Esophagus squamous epithelium (tissue), 4 donors: Measurements from ENCODE around the gene CACNA1H.

Source experiments
- CTCF ChIP-seq, 6 experiments: fragments of 450-650 bp in 4 of 6; fragments of 200-600 bp in 2 of 6; sonication (generic) in 2 of 6; IDR thresholded peaks; one replicate each; pipeline ENCODE4 v1.5.1; 2016 to 2019; ENCODE audit warnings: antibody characterized with exemption in 6 of 6, mild to moderate bottlenecking in 4 of 6, moderate library complexity in 4 of 6
- POLR2A ChIP-seq, 4 donors: fragments of 450-650 bp; IDR thresholded peaks; one replicate each; pipeline ENCODE4 v1.6.1; 2017; ENCODE audit warnings: antibody characterized with exemption in 4 of 4, mild to moderate bottlenecking in 4 of 4, moderate library complexity in 3 of 4

- TF ChIP-seq CTCF (IDR thresholded peaks at IDR 0.05), result no peak
- no peak for TF ChIP-seq POLR2A (IDR thresholded peaks at IDR 0.05)
Measured at GRCh38 chr16:1206326-1206725, 53.4 kb downstream of the CACNA1H start.
